Colon (tissue), 2 donors: ENCODE measurements around the gene OLFML2A.

Experiments
- FAIRE-seq: peaks from 2 replicates; lab custom pipeline; 2012; peaks lifted over from hg19 to GRCh38; lab: Jason Lieb, UNC
- donor health status: control.
- donor health status: control.

Gene OLFML2A

DNA sequence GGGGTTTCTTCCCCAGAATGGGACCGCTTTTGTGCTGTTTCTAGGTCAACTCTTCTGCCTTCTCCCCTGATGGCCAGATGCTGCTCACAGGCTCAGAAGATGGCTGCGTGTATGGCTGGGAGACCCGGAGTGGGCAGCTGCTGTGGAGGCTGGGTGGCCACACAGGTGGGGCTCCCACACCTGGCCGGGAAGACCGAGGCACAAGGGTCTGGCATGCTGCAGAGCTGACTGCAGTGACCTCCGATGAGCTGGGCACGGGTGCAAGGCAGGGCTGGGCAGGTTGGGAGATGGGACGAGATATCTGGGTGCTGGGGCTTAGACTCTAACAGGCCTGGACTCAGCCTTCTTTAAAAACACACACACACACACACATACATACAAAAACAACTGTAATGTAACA, 77.2 kb downstream of the OLFML2A start:
- no peak for FAIRE-seq

DNA sequence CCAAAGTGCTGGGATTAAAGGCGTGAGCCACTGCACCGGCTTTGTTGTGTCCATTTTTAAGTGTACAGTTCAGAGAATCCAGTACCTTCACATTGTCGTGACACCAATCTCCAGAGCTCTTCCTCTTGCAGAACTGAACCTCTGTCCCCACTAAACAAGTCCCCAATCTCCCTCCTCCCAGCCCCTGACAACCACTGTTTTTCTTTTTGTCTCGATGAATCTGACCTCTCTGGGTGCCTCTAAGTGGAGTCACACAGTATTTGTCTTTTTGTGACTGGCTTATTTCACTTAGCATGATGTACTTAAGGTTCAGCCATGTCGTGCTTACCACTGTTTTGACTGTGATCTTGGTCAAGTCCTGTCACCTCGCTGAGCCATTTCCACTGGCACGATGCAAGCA, 77.9 kb downstream of the OLFML2A start:
- FAIRE-seq = no peak

DNA sequence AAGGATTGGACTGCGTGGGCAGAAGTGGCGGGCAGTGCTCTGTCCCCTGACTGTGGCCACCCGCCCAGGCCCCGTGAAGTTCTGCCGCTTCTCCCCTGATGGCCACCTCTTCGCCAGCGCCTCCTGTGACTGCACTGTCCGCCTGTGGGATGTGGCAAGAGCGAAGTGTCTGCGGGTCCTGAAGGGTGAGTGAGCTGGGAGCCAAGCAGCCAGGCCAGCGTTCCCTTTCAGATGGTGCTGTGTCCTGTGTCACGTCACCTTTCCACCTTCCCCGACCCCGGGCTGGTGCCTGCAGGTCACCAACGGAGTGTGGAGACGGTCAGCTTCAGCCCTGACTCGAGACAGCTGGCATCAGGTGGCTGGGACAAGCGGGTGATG, 78.6 kb downstream of the OLFML2A start:
- FAIRE-seq = no peak

DNA sequence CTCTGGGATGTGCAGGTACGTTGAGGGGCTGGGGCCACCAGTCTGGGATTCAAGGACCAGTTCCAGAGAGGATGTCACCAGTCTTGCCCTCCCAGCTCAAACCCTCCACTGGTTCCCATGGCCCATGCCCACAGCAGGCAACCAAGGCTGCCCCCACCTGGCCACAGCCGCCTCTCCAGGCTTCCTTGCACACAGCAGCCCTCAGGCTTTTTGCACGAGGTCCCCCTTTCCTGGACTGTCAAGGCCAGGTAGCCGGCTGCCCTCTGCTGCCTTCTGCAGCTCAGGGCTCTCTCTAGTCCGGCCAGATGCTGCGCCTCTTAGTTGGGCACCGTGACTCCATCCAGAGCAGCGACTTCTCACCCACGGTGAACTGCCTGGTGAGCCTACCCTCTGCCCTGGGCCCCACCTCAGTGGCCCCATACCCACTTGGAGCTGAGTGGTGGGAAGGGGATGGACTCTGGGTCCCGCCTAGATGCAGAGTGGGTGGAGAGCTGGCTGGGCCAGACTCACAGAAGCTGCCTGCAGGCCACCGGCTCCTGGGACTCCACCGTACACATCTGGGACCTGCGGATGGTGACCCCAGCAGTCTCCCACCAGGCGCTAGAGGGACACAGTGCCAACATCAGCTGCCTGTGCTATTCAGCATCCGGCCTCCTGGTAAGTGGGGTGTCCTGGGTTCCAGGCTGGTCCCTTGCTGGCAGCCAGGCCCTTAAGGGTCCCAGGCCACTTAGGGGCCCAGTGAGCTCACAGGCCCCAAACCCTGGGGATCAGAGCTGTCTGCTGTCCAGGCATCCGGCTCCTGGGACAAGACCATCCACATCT, 79.2 kb downstream of the OLFML2A start:
- FAIRE-seq = no peak

DNA sequence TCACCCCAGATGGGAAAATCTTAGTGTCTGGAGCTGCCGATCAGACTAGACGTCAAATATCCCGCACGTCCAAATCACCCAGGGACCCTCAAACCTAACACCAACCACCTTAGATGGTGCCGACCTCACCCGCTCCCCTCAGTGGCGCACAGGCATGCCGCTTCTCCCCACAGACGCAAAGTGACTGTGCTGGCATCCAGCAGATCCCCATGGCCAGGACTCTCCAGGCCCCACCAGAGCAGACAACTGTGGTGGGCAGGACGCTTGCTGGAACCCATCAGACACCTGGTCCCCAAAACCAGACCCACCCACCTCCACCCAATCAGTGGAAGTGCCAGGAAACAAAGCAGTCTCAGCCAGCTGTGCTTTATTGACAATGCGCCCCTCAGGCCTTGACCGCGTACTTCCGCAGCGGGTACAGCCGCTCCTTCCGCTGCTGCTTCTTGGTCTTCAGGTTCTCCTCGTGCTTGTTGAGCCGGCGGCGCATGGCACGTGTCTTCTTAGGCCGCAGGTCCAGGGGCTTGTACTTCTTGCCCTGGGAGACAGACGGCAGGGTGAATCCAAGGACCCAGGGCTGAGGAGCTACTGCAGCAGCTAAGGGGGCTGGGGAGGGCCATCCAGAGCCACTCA, 80.7 kb downstream of the OLFML2A start:
- FAIRE-seq = no peak

DNA sequence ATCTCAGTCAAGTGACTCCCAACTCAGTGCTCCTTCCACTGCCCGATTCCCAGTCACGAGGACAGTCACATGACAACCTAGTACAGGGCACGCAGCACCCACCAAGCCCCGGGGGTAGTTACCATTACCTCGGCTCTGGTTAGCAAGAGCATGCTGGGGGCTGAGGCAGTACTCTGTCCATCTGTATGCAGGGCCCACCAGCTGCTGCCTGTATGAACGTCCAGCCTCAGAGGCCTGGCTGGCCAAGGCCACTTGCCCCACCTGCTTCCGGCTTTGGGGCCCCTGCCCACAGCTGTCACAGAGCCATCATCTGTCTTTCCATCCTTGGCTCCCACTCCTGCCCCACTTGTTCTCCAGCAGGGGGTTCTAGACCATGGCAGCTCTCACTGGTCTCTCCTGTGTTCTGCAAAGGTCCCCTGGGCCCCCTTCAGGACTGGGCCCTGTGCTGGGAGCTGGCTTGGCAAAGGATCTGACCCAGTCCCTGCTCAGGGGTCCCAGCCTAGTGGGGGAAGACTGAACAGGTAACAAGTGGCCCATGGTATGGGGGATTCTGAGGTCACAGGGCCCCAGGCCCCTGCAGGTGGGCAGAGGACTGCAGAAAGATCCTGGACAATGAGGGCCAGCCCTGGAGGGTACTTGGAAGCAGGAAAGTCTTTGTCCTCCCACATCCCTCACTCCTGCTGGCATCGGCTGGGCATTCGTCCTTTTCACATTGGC, 81.6 kb downstream of the OLFML2A start:
- FAIRE-seq = no peak

DNA sequence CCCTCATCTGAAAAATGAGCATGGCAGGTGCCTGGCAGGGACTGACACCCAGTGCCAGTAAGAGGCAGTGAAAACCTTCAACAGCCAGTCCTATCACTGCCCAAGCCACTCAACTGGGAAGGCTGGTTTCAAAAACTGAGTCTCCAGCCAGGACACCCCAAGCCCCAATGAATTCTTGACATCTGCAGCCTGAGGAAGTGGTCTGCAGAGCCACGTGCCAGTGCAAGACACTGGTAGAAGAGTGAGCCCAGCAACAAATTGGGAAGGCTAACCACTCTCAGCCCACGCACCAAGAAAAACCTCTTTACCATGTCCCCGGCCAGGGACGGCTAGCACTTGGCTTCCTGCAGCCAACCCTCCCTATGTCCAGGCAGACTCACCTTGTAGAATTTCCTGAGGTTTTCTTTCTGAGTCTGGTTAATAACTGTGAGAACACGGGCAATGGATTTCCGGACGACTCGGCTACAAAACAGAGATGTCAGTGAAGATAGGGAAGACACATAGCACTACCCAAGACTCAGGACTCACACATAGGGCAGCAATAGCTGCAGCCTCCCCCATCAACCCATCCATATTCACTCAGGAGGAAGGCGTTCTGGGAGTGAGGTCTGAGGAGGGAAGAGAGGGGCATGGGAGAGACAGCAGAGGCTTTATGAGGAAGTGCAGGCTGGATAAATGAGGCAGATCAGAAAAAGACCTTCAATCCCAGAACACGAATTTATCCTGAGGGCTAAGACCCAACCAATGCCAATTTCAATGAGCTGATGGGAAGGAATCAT, 83.1 kb downstream of the OLFML2A start:
- no peak for FAIRE-seq

DNA sequence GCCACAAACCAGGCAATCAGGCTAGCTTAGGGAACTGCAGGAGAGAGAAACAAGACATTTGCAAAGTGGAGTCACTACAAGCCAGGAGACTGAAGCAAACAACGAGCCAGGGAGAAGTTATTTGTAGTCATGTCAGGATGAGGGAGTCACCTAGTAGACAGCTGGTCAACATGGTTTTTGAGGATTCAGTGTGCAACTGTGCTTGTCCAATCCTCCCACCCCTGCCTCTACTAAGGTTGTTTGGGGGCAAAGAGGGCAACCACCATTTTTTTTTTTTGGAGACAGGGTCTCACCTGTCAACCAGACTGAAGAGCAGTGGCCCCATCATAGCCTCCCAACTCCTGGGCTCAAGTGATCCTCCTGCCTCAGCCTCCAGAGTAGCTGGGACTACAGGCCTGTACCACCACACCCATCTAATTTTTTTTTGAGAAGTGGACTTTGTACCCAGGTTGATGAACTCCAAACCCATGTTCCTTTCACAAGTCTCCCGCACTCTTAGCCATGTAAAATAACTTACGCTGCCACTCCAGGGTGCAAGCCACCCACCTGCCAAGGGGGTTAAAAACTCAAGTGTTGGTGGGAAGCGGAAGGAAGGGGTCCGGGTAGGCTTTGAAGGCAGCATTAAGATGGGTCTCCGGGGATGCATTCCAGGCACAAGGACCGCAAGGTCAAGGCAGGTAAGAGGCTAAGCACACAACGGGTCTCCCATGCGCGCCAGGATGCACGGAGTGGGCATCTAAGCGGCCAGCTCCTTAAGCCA, 83.8 kb downstream of the OLFML2A start:
- FAIRE-seq = no peak

DNA sequence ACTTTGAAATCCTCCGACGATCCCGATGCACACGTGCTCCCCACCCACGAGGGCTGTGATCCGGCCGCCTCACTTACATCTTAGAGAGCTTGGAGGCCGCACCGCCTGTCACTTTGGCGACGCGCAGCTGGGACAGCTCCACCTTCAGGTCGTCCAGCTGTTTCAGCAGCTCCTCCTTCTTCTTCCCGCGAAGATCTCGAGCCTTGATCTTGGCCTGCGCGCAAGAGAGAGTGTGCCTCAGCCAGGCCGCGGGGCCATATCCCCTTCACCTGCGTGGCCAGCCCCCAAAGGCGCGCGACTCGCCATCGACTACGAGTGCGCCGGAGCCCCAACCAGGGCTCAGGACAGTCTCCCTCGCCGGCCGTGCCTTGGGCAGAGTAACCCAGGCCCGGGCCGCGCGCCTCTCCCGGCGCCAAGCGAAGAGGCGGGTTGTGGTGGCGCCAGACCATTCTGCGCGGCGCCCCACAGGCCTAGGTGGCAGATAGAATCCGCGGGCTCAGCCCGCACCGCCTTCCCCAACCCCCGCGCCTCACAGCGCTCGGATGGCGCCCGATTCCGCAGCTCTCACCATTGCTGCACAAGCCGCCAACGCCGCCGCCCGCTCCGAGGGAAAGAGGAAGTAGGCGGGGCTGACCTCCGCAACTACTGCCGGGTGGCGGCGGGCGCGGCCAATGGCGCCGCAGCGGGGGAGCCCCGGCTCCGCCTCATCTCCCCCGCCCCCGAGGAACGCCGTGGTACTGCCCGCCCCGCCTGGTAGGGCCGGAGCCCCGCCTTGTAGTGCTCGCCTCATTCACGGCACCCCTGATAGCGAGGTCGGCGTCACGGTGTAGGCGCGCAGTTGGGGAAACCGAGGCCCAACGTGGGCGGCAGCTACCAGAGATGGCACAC, 84.7 kb downstream of the OLFML2A start, which contains the start of the genes ARPC5L and RPL35:
Gene ARPC5L (plus strand): TSS at position 789 of the 888 bp plus-strand sequence. CDS start 7,161 bp downstream, outside the sequence.
Gene RPL35 (minus strand): TSS at position 616 of the 888 bp plus-strand sequence. CDS start 45 bp downstream, at position 571.
- FAIRE-seq = no peak

DNA sequence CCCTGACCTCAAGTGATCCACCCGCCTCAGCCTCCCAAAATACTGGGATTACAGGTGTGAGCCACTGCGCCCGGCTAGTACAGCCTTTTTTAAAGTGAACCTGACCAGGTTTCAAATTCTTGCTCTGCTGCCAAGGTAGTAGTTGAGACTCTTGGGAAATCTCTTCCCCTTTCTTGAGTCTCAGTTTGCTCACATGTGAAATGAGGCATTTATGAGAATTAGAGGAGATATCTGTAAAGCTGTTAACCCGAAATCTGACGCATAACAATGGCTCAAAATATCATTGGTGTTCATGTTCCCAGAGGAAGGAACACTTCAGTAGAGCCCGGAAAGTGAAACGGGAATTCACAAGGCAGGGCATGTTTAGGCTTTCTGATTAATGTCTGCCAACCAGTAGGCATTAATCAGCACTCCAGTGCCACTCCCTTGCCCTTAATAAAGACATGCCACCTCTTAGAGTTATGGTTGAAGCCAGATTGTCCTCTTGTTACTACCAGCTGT, 86.5 kb downstream of the OLFML2A start:
- no peak for FAIRE-seq
